IPS-18c (cell line): ENCODE data around the gene RNMT.
A peak's percentile ranks its signal among the peaks of the same experiment; 100 is the strongest.

Source experiments
- H3K4me3 ChIP-seq: 2 replicates; pipeline ENCODE4 v1.7.0; 2013; ENCODE audit warnings: low read depth, mild to moderate bottlenecking, low read length, moderate library complexity; ENCODE audit not compliant: insufficient read depth
- H3K9me3 ChIP-seq: one replicate; pipeline ENCODE4 v1.6.1; 2013; ENCODE audit warnings: mild to moderate bottlenecking, low read length, moderate library complexity; ENCODE audit not compliant: control insufficient read depth, insufficient read depth

Gene RNMT

GRCh38 chr18:13799396-13799795 lies 72.9 kb downstream of the RNMT start:
- no peaks in the 10 kb centered on the region for H3K9me3 ChIP-seq
- no peak overlapping the region for H3K4me3 ChIP-seq

- Histone ChIP-seq H3K4me3 (peak overlapping the region; percentile 38; the same call in 1 of the 2 replicates), H3K9me3 (no peaks in the 10 kb centered on the region)
These were observed 74.2 kb downstream of the RNMT start for GRCh38 chr18:13800505-13801259.

GRCh38 chr18:13801260-13801601 lies 74.8 kb downstream of the RNMT start:
- peak overlapping the region; percentile 38 for H3K4me3 ChIP-seq
- no peaks in the 10 kb centered on the region for H3K9me3 ChIP-seq

GRCh38 chr18:13804305-13804704 lies 77.8 kb downstream of the RNMT start:
- Histone ChIP-seq H3K4me3 (no peak overlapping the region), H3K9me3 (no peaks in the 10 kb centered on the region)

GRCh38 chr18:13808294-13809042 lies 82.0 kb downstream of the RNMT start:
- no peak overlapping the region for H3K4me3 ChIP-seq
- H3K9me3 ChIP-seq, result no peaks in the 10 kb centered on the region

GRCh38 chr18:13809043-13809430 lies 82.6 kb downstream of the RNMT start:
- Histone ChIP-seq H3K4me3 (no peak overlapping the region), H3K9me3 (no peaks in the 10 kb centered on the region)

- Histone ChIP-seq H3K4me3 (no peak overlapping the region), H3K9me3 (no peaks in the 10 kb centered on the region)
These were observed 83.2 kb downstream of the RNMT start for GRCh38 chr18:13809531-13810255.

GRCh38 chr18:13810950-13811485 lies 84.5 kb downstream of the RNMT start:
- no peak overlapping the region for H3K4me3 ChIP-seq
- H3K9me3 ChIP-seq, result no peaks in the 10 kb centered on the region

GRCh38 chr18:13811993-13812392 lies 85.5 kb downstream of the RNMT start:
- Histone ChIP-seq H3K9me3 (no peaks in the 10 kb centered on the region), H3K4me3 (0 out of 2 replicates have a peak overlapping the region, but pooled peaks have one; percentile 5)

- Histone ChIP-seq H3K4me3 (no peak overlapping the region), H3K9me3 (no peaks in the 10 kb centered on the region)
These were observed 86.9 kb downstream of the RNMT start for GRCh38 chr18:13813271-13813849.
